NCI-H748 (cell line): ENCODE data around the gene ARPC2.

Experiments
- DNase-seq: peaks from one replicate; lab custom pipeline; 2025; ENCODE audit not compliant: unreplicated experiment; lab: John Stamatoyannopoulos, UW

Gene ARPC2

GRCh38 chr2:218285604-218286003 lies 68.6 kb downstream of the ARPC2 start:
- DNase-seq, result no peak

- no peak for DNase-seq
Observed at GRCh38 chr2:218286570-218287459, 69.8 kb downstream of the ARPC2 start.

GRCh38 chr2:218289639-218290315 lies 72.8 kb downstream of the ARPC2 start:
- DNase-seq, result no peak

DNA sequence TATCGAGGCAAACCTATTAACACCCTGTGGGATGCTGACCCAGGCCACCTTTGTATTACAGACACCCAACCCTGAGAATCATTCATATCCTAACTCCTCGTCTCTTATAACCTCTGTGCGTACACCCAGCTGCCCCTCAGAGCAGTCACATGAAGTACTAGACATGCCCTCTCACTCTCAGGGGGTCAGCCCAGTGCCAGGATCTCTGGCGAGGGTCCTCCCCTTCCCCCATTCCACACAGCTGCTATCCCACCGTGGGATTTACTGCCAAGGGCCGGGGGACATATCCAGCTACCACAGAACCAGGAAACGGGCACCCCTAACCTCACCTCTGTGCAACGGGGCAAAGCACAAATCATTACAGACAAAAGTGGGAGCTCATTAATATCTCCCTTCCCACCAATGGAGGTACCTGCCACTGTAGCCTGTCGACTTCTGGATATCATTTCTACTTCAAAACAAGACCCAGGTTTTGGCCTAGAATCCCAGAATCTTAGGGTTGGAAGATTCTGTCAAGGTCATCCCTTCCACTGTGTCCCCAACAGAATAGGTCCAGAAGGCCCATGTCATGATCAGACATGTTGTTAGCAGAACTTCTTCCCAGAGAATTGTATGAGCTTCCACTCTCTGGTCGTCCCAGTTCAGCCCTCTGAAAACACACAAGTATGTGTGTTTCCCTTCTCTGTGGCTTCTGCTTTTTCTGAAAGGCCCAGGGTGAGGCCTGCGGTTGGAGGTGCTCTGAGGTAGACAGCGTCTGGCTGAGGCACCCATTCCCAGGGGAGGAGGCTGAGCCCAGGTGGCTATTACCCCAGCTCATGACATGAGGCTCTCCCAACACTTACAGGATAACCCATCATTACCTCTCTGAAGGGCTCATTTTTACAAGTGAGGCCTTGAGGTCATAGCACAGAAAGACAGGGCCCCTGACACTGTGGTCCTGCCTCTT lies 73.6 kb downstream of the ARPC2 start:
- no peak for DNase-seq

DNA sequence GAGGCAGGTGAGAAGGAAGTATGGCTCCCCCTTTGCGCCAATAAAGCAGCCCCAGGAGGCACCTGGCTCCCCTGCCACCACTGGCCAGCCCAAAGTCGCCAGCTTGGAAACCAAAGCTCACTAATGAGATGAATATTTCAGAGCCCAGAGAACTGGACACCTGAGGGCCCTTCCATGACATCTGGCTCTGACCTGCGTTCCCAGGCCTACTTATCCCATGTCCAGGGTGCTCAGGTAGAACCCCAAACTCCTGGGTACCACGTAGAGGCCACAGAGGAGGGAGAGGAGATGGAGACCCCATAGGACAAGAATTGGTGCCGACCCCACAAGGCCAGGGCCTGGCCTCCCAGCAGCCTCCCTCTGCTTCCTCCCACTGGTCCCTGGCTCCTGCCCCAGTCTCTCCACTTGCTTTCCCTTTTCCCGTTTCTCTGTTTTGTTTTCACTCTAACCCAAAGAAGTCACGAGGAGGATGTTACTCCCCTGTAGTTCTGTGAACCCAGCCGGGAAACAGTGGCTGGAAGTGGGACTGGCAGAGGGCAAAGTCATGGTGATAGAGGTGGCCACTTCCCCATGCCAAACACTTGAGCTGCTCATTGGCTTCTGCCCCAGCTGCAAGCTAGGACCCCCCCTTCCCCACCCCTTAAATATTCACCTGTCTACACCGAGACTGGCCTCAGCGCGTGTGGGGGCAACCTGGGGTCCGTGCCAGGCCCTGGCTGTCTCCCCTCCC lies 74.5 kb downstream of the ARPC2 start:
- no peak for DNase-seq

DNA sequence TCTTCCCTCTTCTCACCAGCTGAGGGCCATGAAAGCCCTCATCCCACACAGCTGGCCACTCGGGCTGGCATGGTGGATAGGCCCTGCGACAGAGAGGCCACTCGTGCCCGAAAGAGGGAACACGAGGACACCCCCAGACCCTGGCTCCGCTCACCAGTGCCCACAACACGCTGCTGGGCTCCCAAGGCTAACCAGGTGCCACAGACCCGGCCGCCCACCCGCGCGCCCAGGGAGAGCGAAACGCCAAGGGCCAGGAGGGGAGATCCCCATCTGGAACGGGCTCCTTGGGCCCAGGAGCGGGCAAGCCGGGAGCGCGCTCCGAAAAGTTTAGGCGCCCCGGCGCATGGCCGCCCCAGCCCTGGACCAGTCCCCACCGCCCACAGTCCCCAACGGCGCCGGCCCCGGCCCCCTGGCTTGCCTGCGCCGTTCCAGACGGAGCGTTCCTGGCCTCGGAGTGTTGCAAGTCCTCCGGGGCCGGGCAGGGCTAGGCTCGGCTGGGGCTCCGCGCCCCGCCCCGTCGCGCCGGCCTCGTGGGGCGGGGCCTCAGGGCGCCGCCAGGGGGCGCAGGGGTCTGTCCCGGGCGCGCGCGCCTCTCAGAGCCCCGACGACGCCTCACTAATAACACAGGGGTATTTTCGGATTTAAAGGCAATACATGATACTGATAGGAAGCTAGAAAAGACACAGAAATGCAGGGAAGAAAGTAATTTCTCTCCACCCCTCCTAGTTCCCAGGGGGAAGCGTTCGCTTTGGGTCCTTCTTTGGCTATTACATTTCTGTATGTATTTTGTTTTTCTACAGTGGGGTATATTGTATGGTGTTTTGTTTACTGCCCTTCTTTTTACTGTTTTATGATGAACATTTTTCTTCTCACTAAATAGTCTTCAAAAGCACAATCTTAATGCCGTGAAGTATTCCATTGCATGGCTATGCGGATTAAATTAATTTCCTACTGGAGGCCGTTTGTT lies 75.3 kb downstream of the ARPC2 start, which contains the start of gene TMBIM1:
Gene TMBIM1, minus strand, starts transcription at position 456 of the 967 bp plus-strand sequence. CDS start 10,362 bp downstream, outside the sequence.
- DNase-seq, result peak; percentile 36

- no peak for DNase-seq
Observed at GRCh38 chr2:218293715-218294429, 76.9 kb downstream of the ARPC2 start.

GRCh38 chr2:218294430-218295022 lies 77.5 kb downstream of the ARPC2 start:
- DNase-seq, result no peak

- peak; percentile 22 for DNase-seq
Observed at GRCh38 chr2:218295029-218295428, 78.0 kb downstream of the ARPC2 start.

DNA sequence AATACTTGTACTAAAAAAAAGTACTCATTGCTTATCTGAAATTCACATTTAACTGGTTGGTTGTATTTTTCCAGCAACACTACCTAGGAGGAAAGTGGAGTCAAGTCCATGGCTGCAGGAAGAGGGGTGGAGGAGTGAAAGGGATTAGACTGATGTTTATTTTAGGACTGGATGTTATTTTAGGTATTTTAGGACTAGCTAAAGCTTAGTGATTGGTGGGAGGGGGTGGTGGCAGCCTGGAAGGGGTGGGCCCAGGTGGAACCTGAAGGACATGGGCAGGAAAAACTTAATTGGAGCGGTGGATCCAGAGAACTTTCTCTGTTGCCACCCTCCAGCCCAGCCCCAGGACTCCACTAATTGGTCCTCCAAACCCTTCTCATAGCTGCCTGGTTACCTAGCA lies 79.2 kb downstream of the ARPC2 start:
- no peak for DNase-seq

- no peak for DNase-seq
Observed at GRCh38 chr2:218296847-218297246, 79.9 kb downstream of the ARPC2 start.

DNA sequence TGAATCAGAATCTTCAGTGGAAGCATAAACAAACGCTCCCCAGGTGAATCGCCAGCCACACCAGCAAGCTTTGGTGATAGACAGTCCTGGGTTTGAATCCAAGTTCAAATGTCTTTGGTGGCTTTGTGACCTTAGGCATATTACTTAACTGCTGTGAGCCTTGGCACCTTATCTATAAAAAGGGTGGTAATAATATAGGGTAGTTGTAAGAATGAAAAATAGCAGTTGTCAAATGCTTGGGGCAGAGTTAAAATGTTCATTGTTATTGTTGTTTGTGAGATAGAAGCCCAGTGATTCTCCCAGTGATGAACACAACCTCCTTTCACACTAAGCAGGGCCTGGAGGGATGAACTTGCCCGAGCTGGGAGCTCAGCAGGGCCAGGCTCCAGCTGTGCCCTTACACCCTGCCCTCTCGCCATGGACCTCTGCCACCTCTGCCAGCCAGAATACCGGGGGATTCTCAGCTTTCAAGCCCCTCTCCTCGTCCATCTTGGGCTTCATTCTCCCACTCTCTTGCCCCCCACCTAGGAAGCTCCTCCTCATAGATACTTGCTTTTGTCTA lies 81.4 kb downstream of the ARPC2 start:
- no peak for DNase-seq

DNA sequence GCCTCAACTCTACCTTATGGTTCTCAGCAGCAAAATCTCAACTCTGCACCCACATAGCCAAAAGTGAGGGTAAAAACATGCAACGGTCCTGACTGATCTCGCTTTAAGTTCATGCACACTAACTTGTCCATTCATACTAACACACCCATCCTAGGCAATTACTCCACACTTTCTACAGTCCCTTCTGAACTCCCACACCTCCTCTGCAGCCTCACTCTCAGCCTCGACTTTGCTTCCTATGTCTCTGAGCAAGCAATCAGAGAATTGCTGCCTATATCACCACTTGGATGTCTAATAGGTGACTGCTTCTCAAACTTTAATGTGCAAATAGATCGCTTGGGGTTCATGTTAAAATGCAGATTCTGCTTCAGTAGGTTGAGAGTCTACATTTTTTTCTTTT lies 83.2 kb downstream of the ARPC2 start:
- DNase-seq, result no peak

GRCh38 chr2:218301176-218301819 lies 84.3 kb downstream of the ARPC2 start:
- peak; percentile 86 for DNase-seq
